ENCODE measurements around the gene STOX2. TPM values are rescaled to one million over a fixed set of nuclear protein-coding genes. Genes with fewer than 3 reads are reported as not detected.

STOX2 gene
- total RNA-seq, 2 experiments from 2014 or later = not detected

DNA sequence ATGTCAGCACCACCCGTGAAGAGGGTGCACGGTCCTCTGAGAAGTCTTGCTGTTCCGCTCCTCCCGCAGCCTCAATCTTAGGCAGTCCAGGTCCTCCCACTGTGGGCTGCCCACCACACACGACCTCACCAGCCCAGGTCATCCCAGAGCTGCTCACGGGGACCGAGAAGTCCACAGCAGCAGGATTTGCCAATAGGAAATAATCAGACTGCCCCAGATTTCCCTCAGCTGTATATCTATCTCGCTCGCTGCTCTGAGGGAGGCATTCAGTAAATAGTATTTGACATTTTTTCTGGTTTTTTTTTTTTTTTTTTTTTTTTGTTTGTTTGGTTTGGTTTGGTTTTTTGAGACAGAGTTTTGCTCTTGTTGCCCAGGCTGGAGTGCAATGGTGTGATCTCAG is 83.8 kb downstream of the STOX2 start:
- Mint-ChIP-seq H3K4me3 (no peak overlapping the region), H3K27ac (no peak overlapping the region), H3K36me3 (no peaks in the 10 kb centered on the region), H3K9me3 (no peaks in the 10 kb centered on the region), H3K27me3 (peaks cover 12% of the 10 kb centered on the region), H3K4me1 (no peaks in the 10 kb centered on the region)
- POLR2A ChIA-PET = interaction anchor here (0.7 kb wide), 1 partner anchor 12 kb away, joined by 9 read pairs; no protein-coding TSS in a partner anchor
- ATAC-seq (ENCODE audit: low read depth) (no peak), DNase-seq (no peak)

DNA sequence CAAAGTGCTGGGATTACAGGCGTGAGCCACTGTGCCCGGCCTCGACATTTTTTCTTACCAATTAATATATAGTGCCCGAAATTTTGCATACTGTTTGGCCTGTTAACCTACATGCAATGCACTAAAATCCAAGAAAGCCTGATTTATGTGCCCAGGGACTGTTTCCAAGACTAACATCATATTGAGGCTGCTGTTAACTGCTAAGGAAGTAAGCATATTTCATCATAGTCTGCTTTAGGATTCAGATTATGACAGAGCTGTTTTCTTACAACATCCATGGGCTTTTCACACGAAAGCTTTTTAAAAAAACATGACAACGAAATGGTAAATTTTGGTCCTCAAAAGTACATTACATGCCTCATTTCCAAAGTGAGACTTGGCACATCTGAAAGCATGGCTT is 84.4 kb downstream of the STOX2 start:
- no peak overlapping the region for H3K27ac Mint-ChIP-seq
- H3K27me3 Mint-ChIP-seq = peaks cover 12% of the 10 kb centered on the region
- DNase-seq = no peak
- no peak for ATAC-seq (ENCODE audit: low read depth)
- H3K9me3 Mint-ChIP-seq = no peaks in the 10 kb centered on the region
- H3K4me3 Mint-ChIP-seq = no peak overlapping the region
- POLR2A ChIA-PET = interaction anchor here (0.7 kb wide), 1 partner anchor 12 kb away, joined by 9 read pairs; no protein-coding TSS in a partner anchor
- H3K4me1 Mint-ChIP-seq = no peaks in the 10 kb centered on the region
- no peaks in the 10 kb centered on the region for H3K36me3 Mint-ChIP-seq

DNA sequence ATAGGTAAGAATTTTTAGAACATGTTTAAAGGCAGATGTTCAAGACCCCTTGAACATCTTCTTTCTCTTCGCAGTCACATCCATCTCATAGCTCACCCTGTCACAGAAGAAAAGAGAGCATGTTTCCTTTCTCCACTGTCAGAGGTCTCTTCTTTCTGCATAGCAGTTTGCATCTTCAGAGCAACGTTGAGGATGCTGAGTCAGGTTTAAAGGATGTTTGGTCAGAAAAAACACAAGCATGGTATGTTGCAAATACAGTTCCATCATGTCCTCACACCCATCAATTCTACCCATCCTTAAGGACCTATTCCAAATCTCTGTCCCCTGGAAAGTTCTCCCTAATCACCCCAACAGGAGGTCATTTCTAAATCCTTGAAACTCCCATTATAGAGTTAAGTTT is 84.8 kb downstream of the STOX2 start:
- no peaks in the 10 kb centered on the region for H3K36me3 Mint-ChIP-seq
- POLR2A ChIA-PET = no interaction called here
- peaks cover 13% of the 10 kb centered on the region for H3K27me3 Mint-ChIP-seq
- no peak overlapping the region for H3K4me3 Mint-ChIP-seq
- no peaks in the 10 kb centered on the region for H3K9me3 Mint-ChIP-seq
- no peak overlapping the region for H3K27ac Mint-ChIP-seq
- H3K4me1 Mint-ChIP-seq = no peaks in the 10 kb centered on the region
- DNase-seq (no peak), ATAC-seq (ENCODE audit: low read depth) (no peak)

DNA sequence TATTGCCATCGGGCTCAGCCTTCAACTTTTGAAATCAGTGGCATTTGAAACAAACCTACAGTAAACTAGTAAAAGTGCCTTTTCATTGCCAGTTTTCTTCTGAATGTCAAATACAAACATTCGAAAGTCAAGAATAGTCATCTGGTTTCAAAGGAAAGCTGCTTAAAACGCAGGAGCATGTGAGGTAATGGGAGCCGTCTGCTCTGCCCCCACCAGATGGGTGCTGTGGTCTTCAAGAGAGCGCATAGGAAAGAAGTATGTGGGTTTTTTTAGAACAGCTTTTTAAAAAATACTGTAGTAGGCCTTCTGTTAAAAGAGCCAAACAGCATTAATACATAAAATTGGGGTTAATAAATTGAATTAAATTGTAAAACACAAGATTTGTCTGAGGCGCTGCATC is 88.6 kb downstream of the STOX2 start:
- Mint-ChIP-seq H3K27me3 (peaks cover 16% of the 10 kb centered on the region), H3K9me3 (no peaks in the 10 kb centered on the region), H3K4me3 (no peak overlapping the region), H3K27ac (no peak overlapping the region), H3K36me3 (no peaks in the 10 kb centered on the region), H3K4me1 (no peaks in the 10 kb centered on the region)
- DNase-seq (no peak), ATAC-seq (ENCODE audit: low read depth) (no peak)
- POLR2A ChIA-PET = no interaction called here

DNA sequence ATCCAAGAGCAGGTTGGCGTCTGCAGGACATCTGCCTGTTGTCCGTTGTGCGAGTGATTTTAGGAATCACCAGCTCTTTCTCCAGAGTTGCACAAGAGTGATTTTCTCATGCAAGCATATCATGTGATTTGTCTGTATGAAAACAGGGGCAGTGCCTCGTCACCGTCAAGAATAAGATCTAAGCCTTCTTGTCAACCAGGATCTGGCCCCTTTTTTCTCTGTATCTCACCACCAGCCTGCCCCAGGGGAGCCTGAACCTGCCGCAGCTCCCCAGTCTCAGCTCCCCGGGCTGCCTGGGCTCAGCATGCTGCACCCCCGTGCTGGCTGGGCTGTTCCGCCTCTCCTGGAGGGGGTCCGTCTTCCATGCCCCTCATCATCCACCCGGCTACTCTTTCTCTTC is 90.5 kb downstream of the STOX2 start:
- Mint-ChIP-seq H3K4me3 (no peak overlapping the region), H3K9me3 (no peaks in the 10 kb centered on the region), H3K27ac (no peak overlapping the region), H3K27me3 (peaks cover 11% of the 10 kb centered on the region), H3K4me1 (no peaks in the 10 kb centered on the region), H3K36me3 (no peaks in the 10 kb centered on the region)
- DNase-seq (no peak), ATAC-seq (ENCODE audit: low read depth) (no peak)
- POLR2A ChIA-PET = no interaction called here

DNA sequence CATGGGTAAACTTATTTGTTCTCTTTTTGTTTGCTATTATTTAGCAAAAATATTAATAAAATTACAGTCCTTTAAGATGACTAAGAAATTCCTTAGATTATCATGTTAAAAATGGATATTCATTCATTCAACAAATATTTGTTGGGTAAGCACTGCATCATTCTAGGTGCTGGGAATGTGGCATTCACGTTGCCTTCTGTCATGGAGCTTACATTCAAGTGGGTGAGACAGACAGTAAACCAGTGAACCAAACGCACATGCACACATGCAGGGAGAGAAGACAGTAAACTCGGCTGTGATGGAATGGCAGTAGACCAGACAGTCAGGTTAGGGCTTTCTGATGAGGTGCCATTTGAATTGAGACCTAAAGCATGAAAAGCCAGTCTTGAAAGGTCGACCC is 91.8 kb downstream of the STOX2 start:
- H3K27ac Mint-ChIP-seq = no peak overlapping the region
- no peak overlapping the region for H3K4me3 Mint-ChIP-seq
- ATAC-seq (ENCODE audit: low read depth) (no peak), DNase-seq (no peak)
- H3K4me1 Mint-ChIP-seq = no peaks in the 10 kb centered on the region
- H3K9me3 Mint-ChIP-seq = no peaks in the 10 kb centered on the region
- H3K27me3 Mint-ChIP-seq = peaks cover 10% of the 10 kb centered on the region
- POLR2A ChIA-PET = no interaction called here
- no peaks in the 10 kb centered on the region for H3K36me3 Mint-ChIP-seq

DNA sequence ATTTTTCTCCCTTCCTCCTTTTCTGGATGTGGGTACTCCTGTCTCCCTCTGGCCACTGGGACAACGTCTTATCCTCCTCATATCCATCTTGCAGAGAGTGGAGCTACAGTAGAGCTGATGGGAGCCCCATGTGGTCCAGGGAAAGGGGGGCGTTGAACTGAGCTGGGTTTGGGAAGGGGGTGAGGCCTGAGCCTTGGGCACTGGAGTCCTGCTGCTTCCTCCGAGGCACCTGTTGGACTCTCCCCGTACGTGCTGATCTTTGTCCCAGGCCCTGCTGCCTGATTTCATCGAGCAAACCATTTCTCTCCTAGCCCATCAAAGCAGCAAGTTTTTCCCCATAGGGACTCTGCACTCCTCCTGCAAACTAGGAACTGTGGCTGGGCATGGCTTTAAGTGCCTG is 94.3 kb downstream of the STOX2 start:
- ATAC-seq (ENCODE audit: low read depth) (no peak), DNase-seq (no peak)
- Mint-ChIP-seq H3K36me3 (no peaks in the 10 kb centered on the region), H3K9me3 (no peaks in the 10 kb centered on the region), H3K4me3 (no peak overlapping the region), H3K27me3 (peaks cover 4% of the 10 kb centered on the region), H3K27ac (no peak overlapping the region), H3K4me1 (no peaks in the 10 kb centered on the region)
- POLR2A ChIA-PET = no interaction called here

DNA sequence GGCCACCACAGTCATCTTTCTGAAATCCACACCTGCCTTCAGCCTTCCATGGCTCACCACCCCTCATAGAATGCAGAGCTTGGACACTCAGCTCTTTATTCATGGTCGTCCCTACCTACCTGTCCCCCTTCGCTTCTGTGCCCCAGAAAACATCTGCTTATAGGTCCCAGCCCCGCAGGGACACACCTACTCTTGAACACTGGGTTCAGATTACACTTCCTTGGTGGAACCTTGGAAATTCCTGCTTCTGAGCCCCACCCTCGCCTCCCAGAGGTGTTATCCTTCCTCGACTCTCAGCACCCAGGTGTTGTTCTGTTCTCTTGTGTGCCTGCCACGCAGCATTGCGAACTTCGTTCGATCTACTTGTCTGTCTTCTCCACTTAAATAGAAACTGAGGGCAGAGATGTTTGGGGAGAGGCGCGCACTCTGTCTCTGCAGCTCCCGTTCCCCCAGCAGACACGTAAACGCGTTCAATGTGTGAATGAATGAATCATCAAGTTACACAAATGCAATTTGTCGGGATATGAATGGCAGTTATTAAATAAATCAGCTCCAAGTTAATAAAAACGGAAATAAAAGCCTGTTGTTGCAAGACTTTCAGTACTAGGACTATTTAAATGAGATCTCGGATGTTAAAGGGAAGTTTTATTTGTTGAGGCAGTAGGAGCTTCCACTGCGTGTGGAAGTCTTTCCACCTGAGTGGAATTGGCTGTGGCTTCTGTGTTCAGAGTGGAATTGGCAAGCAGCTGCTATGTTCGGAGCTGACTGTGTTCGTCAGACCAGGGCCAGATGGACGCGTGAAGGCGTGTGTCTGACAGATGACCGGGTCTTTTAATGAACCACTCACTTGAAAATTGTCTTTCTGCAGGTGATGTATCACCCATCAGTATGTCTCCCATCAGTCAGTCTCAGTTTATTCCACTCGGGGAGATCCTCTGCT is 95.6 kb downstream of the STOX2 start:
- Mint-ChIP-seq H3K4me3 (no peak overlapping the region), H3K4me1 (no peaks in the 10 kb centered on the region), H3K9me3 (no peaks in the 10 kb centered on the region), H3K36me3 (no peaks in the 10 kb centered on the region), H3K27ac (no peak overlapping the region), H3K27me3 (no peaks in the 10 kb centered on the region)
- DNase-seq (no peak), ATAC-seq (ENCODE audit: low read depth) (no peak)
- POLR2A ChIA-PET = interaction anchor here (0.5 kb wide), 1 partner anchor 12 kb away, joined by 9 read pairs; no protein-coding TSS in a partner anchor

DNA sequence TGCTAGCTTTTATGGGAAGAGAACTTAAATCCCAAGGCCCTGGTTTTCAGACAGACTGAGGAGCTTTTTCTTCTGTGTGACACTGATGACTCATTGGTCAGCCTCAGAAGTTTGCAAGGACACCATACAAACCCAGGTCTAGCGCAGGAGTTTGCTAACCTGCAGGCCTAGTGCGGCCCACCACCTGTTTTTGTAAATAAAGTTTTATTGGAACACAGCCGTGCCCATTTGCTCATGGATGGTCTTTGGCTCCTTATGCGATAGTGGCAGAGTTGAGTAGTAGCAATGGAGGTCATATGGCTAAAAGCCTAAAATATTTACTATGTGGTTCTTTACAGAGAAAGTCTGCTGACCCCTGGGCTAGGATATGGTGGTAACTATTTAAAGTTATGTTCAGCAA is 98.3 kb downstream of the STOX2 start:
- Mint-ChIP-seq H3K4me3 (no peak overlapping the region), H3K27me3 (no peaks in the 10 kb centered on the region), H3K9me3 (no peaks in the 10 kb centered on the region), H3K4me1 (no peaks in the 10 kb centered on the region), H3K36me3 (no peaks in the 10 kb centered on the region), H3K27ac (no peak overlapping the region)
- DNase-seq = no peak
- no peak for ATAC-seq (ENCODE audit: low read depth)
- POLR2A ChIA-PET = no interaction called here

DNA sequence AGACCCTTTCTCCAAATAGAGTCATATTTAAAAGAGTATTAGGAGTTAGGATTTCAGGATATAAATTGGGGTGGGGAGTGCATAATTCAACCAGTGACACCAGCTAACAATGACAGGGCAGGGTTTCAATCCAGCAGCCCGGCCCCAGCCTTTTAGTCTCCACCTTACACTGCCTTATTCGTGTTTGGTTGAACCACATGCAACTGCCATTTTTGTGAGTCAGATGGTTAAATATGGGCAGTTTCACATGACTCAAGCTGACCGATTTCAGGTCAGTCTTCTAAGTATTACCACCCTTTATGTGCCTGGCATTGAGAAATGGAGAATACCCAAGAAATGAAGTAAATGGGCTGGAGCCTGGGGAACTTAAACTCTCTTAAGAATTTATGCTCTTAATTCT is 102.8 kb downstream of the STOX2 start:
- ATAC-seq (ENCODE audit: low read depth) = no peak
- no peak for DNase-seq
- Mint-ChIP-seq H3K36me3 (no peaks in the 10 kb centered on the region), H3K4me3 (no peak overlapping the region), H3K27me3 (no peaks in the 10 kb centered on the region), H3K9me3 (no peaks in the 10 kb centered on the region), H3K4me1 (peaks cover 2% of the 10 kb centered on the region), H3K27ac (no peak overlapping the region)
- POLR2A ChIA-PET = no interaction called here

DNA sequence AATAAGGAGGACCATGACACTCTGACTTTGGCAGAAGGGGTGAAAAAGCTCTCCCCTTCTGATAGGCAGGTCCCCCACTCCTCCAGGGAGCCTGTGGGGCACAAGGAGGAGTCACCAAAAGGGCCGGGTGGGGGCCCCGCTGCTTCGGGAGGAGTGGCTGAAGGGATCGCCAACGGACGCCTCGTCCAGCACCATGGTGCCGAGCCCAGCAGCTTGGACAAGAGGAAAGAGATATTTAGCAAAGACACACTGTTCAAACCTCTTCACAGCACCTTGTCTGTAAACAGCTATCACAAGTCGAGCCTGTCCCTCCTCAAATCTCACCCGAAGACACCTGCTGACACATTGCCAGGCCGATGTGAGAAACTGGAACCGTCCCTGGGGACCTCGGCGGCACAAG is 105.6 kb downstream of the STOX2 start:
- no peak overlapping the region for H3K27ac Mint-ChIP-seq
- peaks cover 6% of the 10 kb centered on the region for H3K27me3 Mint-ChIP-seq
- no peak for ATAC-seq (ENCODE audit: low read depth)
- no peak for DNase-seq
- H3K36me3 Mint-ChIP-seq = no peaks in the 10 kb centered on the region
- no peak overlapping the region for H3K4me3 Mint-ChIP-seq
- peaks cover 3% of the 10 kb centered on the region for H3K4me1 Mint-ChIP-seq
- H3K9me3 Mint-ChIP-seq = no peaks in the 10 kb centered on the region
- POLR2A ChIA-PET = no interaction called here

DNA sequence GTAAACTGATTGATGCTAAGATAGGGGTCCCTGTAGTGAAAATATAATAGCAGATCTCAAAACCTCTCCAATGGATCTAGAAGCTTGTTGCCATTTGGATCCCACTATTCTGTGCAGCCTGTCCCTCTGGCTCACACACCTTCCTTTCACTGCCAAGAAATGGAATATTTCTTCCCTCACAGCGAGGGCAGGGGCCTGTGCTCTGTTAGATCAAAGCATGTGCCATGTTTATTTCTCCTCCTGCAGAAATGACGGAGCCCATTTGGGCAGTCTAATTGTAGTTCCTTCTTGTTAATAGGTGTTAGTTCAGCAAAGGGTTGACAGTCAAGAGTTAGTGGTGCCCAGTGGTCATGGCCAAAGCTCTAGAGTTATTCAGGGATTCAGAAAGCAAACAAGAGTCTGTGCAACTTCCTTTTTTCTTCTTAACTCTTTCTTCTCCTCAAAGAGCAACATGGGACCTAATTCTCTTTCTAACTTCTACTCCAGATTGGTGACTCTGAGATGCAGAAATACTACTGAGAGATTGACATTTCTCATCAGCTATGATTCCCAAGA is 106.8 kb downstream of the STOX2 start:
- Mint-ChIP-seq H3K4me3 (no peak overlapping the region), H3K36me3 (no peaks in the 10 kb centered on the region), H3K27me3 (peaks cover 10% of the 10 kb centered on the region), H3K4me1 (peaks cover 3% of the 10 kb centered on the region), H3K27ac (no peak overlapping the region), H3K9me3 (no peaks in the 10 kb centered on the region)
- POLR2A ChIA-PET = no interaction called here
- no peak for DNase-seq
- no peak for ATAC-seq (ENCODE audit: low read depth)

DNA sequence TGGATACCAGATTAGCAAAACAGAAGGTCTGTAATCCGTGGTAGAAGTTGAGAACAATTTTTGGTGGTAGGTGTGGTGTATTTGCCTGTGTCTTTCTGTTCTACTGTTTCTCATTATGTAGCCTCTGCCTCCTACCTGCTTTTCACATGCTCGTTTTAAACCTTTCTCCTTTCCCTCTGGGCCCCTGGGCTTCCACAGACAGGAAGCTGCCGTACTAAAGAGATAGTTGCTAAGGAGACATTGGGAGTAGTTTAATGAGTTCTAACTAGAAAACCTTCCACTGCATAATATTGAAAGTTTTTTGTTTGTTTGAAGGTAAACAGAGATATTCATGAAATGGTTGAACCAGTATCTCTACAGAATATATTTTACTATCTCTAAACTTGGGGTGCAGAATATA is 107.8 kb downstream of the STOX2 start:
- Mint-ChIP-seq H3K4me3 (no peak overlapping the region), H3K4me1 (peaks cover 3% of the 10 kb centered on the region), H3K36me3 (no peaks in the 10 kb centered on the region), H3K9me3 (no peaks in the 10 kb centered on the region), H3K27ac (no peak overlapping the region), H3K27me3 (peaks cover 10% of the 10 kb centered on the region)
- POLR2A ChIA-PET = no interaction called here
- DNase-seq (no peak), ATAC-seq (ENCODE audit: low read depth) (no peak)

DNA sequence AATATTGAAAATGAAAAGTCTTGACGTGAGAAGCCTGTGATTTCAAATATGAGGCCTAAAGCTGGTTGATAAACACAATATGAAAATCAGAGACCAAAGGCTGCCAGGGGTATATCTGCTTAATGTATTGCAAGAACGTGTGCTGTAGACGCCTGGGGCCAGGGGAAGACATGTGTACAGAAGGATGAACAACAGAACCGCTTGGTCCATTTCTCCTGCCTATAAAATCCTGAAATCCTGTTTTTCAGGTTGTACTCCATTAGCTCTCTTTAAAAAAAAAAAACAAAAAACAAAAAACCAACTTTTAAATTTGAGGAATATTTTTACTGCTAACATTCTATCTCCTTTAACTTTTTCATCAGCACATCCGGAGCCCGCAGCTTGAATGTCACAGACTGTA is 109.2 kb downstream of the STOX2 start:
- peaks cover 3% of the 10 kb centered on the region for H3K4me1 Mint-ChIP-seq
- ATAC-seq (ENCODE audit: low read depth) (no peak), DNase-seq (no peak)
- no peak overlapping the region for H3K27ac Mint-ChIP-seq
- H3K4me3 Mint-ChIP-seq = no peak overlapping the region
- H3K36me3 Mint-ChIP-seq = no peaks in the 10 kb centered on the region
- POLR2A ChIA-PET = no interaction called here
- H3K27me3 Mint-ChIP-seq = peaks cover 10% of the 10 kb centered on the region
- H3K9me3 Mint-ChIP-seq = no peaks in the 10 kb centered on the region
